Stimulated activated CD4-positive, alpha-beta T cell treated with anti-CD3 and anti-CD28 coated beads, Interleukin-15, amount 100 ng/mL, for 48 hours (primary cell): ENCODE results near the gene PRKCZ.

Experiments
- DNase-seq, 2 donors: peaks; one replicate each; pipeline ENCODE4 v3.0.0-alpha.2; 2020; ENCODE audit warnings: low read depth in 2 of 2

The PRKCZ gene

DNA sequence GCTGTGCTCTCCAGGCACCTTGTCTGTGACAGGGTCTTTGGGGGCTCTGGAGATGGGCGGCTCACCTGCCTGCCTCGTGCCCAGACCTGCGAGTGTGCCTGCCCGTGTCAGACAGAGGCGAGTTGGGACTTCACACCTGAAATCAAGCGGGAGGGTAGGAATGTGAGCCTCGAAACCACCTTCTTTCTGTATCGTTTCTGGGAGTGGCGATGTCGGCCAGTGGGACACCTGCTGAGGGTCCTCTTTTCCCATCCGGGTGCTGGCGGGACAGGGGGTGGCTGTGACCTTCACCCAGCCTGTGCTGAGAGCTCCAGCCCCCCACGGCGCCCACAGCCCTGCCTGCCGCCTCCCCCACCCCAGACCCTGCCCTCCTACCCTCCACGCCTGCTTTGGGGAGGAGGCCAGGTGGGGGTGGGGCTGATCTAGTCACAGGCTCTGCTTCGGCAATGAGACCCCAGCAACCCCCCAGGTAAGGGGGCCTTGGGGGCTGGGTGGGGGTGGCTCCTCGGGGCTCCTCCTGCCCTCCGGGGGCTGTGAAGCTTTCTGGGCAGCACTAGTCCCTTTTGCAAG, 160.0 kb downstream of the PRKCZ start:
- no peak for DNase-seq

DNA sequence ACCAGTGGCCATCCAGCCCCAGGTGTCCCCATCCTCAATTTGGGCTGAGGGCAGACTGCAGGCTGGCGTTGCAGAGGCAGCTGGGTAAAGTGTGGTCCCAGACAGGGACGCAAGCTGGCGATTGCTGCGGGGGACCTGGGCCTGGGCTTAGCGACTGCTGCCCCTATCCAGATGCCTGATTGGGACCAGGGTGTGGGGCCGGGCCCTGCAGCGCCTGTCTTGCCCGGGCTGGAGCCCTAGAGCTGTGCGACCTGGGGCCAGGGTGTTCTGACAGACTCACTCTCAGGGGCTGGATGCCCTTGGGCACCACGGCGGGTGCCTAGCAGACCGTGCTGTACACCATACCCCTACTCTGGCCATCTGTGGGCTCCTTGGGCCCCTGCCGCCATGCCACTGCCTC, 160.6 kb downstream of the PRKCZ start:
- DNase-seq, result no peak

DNA sequence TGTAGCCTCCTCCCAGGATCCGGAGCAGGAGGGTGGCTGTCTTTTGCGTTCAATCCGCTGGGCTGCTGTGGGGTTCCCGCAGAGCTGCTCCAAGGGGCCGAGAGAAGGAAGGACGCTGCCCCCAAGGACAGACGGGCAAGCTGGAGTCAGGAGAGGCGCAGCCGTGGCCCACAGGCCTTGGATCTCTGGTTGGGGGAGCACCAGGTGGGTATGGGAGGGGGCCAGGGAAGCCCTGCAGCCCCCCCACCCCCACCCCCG, 162.0 kb downstream of the PRKCZ start:
- DNase-seq, result no peak

DNA sequence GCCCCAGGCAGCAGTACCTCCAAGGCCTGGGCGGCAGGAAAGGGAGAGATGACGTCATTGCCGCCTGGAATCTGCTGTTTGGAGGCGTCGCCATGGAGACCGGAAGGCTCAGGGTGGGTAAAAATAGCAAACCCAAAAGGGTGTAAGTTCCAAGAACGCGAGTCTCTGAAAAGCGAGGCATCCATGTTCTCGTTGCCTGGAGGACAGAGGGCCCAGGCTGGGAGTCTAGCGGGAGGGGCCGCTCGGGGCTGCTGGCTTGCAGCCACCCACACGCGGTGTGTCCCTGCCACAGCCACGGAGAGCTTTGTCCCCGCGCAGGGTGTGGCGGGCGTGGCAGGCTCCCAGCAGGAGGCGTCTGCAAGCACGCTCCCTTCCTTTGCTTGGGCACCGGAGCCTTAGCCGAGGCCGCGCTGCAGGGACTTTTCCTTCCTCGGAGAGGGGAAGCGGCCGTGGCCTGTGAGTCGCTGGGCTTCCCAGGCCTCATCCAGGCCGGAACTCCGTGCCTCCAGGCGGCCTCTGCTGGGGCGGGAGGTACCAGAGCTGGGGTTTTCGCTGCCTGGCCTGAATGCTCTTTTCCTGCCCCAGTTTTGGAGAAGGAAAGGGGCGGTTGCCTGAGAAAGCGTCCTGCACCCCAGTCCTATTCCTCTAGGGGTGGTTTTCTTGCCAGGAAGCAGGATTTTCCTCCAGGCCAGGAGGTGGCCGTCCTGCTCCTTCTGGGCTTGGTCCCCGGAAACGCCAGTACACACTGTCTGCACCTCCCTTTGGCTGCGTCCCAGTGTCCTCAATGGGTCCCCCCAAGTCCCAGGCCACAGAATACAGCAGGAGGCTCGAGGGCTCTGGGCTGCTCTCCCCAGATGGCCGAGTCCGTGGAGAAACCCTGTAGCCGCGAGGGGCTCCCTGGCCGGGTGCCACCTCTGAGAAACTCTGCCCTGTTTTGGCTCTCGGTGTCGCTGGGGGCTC, 162.6 kb downstream of the PRKCZ start:
- no peak for DNase-seq

DNA sequence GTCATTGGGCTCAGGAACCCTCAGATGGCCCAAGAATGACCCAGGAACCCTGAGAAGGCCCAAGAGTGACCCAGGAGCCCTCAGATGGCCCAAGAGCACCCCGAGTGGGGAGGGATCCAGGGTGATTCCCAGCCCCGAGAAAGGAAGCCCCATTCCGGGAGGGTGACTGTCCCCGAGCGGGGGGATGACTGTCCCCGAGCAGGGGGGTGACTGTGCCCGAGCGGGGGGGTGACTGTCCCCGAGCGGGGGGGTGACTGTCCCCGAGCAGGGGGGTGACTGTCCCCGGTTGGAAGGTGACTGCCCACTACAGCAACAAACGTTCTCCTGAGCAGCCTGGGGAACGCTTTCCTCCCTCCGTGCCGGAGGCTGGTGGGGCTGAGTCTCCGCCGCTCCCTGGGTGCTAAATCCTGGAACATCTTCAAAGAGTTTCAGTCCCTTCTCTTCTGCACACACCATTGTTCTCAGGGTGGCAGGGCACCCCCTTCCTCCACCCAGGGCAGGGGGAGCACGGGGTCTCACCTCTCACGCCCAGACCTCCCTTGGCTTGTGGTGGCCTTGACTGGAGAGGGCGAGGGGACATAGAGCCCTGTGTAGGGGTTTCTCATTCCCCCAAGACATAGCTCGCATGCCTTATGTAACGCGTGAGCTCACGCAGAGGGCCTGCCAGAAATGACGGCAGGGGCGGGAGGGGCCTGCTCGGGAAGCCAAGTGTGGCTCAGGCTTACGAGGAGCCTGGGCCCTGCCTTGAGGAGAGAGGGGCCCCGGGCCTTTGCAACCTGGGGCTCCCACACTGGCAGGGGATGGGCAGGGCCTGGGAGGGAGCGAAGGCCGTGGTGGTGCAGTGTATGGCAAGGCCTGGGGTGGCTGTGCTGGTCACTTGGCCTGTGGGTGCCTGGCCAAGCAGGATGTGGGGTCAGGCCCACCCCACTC, 163.6 kb downstream of the PRKCZ start:
- DNase-seq, result no peak

DNA sequence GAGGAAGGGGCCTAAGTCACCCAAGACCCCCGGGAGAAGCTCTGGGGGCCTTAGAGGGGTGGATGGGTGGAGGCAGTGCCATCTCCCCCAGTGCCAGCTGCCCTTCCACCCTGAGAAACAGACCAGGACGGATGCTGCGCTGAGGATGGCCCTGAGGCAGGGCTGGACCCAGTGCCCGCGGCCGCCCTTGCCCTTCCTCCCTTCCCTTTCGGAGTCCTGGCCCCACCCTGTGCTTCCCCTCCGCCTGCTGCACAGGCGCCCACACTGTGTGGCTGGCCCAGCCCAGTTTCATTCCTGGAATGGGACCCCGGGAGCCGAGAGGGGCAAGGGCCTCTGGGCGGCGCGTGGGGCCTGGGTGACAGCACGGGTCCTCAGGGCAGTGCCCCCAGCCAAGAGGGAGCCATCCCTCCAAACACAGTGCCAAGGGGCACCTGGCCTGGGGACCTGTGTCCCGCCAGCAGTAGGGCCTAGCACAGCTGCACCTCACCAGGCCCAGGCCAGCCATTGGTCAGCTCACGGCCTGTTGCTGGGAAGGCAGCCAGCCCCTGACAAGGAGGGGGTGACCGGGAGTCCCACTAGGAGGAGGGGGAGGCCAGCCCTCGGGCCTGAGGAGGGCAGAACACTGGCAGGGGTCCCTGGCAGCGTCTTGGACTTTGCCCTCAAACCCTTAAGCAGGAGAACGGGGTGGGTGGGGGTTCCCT, 164.5 kb downstream of the PRKCZ start:
- DNase-seq, result no peak

DNA sequence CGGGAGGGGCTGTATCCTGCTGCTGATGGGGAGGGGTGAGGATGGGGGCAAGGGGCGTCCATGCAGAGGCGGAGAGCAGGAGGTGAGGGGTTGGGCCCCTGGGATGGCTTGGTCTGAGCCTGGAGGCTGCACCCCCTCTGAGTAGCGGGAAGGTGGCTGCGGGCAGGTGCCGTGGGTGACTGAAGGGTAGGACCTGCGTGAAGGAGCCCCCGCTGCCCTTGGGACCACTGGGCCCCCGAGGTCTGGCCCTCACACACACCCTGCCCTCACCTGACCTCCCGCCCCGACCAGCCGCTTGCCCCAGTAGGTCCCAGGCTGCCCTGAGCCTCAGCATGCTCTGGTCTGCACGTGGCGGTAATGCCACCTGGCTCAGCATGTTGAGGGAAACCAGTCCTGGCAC, 165.1 kb downstream of the PRKCZ start:
- no peak for DNase-seq

DNA sequence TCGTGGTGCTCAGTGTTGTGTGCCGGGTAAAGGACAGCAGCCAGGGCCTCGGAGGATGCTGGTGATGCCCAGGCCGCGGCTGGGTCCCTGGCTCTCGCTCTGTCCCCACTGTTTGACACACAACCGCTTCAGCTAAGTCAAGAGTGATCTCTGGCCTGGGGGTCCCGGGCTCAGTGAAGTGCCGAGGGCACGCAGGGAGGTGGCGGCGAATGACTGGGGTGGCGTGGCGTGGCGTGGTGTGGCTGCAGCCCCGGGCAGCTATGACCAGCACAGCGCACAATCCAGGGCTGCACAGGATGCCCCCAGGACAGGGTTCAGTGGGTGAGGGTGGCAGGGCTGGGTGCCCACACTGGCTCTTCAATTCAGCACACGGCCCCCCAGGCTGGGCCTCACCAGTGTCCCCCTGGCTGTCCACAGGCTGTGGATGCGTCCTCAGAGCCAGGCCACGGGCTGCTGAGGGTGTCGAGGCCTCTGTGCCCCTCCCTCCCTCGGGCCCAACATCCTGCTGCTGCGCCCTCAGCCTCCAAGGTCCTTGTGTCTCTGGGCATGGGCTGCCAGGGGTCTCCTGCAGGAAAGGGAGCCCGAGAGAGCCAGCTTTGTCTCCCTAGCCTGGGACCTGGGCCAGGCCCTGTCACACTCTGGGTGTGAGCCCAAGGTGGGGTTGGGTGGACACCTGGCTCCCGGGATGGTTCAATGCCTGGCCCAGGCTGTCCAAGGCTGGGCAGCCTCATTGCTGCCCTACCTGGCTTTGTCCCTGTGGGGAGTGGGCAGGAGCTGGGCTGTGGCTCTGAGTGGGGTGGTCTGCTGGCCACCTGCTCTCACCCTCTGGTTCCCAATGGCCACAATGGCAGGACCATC, 165.9 kb downstream of the PRKCZ start:
- no peak for DNase-seq

DNA sequence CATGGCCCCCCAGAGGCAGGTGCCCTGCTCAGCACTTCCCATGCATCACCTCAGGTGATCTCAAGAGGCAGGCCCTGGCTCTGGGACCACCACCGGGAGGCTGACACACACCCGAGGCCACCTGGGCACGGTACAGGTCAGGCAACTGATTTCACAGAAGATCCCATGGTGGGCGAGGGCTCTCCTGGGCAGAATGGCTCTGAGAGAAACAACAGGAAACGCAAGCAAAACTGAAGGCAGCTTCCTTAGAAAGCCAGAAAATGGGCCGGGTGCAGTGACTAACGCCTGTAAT, 166.5 kb downstream of the PRKCZ start:
- no peak for DNase-seq

DNA sequence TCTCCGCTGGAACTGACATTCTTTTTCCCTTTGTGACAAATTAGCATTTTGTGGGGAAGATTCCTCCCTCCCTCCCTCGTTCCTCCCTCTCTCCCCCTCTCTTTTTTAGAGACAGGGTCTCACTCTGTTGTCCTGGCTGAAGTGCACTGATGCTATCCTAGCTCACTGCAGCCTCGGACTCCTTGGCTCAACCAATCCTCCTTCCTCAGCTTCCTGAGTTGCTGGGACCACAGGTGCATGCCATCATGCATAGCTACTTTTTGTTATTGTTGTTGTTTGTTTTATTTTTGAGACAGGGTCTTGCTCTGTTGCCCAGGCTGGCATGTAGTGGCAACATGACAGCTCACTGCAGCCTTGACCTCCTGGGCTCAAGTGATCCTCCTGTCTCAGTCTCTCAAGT, 171.1 kb downstream of the PRKCZ start:
- no peak for DNase-seq

DNA sequence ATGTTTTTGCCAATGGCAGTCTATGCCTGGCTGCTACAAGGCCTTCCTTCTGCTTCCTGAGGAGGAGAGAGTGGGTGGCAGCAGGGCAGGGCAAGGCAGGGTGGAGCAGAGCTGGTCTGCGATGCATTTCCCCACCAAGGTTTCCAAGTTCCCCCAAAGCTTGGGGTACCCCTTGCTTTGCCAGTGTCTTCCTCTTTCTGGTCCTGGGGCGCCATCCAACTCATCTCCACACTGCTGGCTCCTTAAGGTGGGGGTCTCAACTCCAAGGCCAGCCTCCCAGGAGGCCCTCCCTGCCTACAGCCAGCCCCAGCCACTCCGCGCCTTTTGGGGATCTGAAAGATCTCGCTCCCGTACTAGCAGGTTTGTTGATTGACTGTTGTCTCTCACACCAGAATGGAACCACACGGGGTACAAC, 174.0 kb downstream of the PRKCZ start:
- no peak for DNase-seq

DNA sequence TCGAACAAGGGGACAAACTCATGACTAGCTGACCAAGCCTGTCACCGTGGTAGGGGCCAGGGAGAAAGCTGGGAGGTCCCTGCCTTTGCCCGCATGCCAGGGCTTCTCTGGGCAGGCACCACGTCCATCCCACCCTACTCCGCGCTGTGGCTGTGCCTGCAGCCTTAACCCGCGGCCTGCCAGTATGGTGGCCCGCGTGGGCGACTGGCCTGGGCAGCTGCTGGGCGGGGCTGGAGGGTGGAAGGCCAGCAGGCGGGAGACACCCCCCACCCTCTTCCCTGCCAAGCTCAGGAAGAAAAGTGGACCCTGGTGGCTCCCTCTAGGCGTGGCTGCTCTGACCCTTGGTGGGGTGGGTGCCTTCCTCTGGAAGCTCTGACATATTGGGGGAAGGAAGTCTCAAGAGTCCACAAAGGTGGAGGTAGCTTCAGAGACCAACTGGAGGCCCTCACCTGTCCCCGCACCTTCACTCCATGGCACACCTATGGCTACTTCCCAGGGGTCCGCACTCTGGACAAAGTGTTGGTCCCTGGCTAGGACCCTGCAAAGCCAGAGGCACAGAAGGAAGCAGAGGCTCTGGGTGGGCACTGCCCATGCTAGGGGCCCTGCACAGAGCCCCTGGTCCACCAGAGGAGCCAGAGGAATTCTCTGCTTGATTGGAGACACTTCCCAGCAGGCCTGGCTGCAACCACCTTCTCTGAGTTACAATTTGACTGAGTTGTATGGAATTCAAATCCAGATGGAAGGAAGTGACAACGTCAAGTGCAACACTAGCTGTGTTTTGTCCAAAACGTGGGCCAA, 174.6 kb downstream of the PRKCZ start:
- no peak for DNase-seq

DNA sequence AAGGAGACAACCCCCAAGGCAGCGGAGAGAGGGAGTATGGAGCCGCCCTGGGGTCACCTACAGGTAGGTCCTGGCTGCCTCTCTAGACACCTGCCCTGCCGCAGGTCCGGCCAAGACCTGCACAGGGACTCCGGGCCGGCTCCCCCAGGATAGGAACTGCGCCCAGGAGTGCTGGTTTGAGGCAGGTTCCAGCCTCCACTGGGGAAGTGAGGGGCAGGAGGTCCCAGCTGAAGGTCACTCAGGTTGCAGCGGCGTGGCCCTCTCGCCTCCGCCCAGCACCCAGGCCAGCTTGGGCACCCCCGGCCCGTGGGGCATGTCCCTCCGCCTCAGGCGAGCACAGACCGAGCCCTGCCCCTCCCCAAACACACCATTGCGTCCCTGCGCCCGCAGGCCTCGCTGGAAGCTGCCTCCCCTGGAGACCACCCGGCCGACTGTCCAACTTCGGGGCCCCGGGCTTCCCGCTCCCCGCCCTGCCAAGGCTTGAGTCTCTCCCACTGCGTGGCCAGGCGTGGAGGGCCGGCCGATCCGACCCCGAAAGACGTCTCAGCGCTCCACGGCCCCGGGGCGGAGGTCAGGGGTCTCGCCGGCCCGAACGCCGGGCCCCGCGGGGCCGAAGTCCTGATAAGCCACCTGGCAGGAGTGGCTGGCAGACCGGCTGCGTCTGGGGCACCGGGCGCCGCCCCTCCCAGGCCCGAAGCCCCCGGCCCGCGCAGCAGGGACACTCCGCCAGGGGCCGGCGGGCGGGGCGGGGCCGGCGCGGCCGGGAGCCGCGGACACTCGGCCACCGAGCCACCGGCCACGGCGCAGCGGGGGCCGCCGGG, 176.5 kb downstream of the PRKCZ start:
- no peak for DNase-seq

DNA sequence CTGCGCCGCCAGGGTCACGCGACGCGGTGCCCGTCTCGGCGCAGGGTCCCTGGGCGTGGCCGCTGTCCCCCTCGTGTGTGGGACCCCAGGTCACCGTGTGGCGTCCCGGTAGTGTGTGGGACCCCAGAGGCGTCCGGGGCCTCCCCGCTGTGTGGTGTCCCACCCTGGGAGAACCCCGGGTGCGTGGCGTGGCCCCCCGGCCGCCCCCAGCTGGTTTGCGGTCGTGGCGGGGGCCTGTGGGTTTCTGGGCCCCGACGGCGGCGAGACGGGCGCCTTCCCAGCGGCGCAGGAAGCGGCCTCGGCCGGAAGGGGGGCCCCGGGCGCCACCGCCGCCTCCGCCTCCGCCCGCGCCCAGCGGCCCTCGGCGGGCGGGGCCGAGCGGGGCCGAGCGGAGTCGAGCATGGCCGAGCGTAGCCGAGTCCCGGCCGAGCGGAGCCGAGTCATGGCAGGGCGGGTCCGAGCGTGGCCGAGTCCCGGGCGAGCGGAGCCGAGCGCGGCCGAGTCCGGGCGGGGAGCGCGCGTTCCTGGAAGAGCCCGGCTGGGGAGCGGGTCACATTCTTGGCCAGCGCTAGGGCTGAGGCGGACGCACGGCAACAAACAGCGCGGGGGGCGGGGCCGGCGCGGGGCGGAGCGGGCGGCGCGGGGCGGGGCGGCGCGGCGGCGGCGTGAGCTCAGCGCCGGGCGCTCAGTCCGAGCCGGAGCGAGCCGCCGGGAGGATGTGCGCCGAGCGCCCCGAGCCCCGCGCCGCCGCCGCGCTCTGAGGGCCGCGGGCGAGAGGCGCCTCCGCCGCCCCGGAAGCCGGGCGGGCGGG, 177.3 kb downstream of the PRKCZ start:
- peak; percentile 92 to 94 for DNase-seq

DNA sequence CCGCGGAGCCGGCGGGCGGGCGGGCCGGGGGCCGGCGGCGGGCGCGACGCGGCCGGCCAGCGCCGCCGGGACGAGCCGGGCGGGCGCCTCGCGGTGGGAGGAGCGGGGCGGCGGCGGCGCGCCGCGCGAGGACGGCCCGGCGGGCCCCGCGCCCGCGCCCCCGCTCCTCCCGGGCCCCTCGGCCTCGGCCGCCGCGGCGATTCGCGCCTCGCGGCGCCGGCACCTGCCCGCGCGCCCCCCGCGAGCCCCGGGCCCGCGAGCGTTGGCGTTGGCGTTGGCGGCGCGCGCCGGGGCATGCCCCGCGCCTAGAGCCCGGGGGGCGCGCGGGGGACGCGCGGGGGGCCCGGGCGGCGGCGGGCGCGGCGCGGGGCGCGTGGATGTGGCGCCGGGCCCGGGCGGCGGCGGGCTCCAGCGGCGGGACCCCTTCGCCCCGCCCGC, 178.0 kb downstream of the PRKCZ start, which contains the start of gene SKI:
TSS of gene SKI (plus strand) at position 163 of the 438 bp plus-strand sequence. CDS start 448 bp downstream, outside the sequence.
- no peak for DNase-seq

DNA sequence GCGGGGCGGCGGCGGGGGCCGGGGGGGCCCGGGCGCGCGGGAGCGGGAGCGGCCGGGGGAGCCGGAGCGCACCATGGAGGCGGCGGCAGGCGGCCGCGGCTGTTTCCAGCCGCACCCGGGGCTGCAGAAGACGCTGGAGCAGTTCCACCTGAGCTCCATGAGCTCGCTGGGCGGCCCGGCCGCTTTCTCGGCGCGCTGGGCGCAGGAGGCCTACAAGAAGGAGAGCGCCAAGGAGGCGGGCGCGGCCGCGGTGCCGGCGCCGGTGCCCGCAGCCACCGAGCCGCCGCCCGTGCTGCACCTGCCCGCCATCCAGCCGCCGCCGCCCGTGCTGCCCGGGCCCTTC, 178.5 kb downstream of the PRKCZ start:
- no peak for DNase-seq

DNA sequence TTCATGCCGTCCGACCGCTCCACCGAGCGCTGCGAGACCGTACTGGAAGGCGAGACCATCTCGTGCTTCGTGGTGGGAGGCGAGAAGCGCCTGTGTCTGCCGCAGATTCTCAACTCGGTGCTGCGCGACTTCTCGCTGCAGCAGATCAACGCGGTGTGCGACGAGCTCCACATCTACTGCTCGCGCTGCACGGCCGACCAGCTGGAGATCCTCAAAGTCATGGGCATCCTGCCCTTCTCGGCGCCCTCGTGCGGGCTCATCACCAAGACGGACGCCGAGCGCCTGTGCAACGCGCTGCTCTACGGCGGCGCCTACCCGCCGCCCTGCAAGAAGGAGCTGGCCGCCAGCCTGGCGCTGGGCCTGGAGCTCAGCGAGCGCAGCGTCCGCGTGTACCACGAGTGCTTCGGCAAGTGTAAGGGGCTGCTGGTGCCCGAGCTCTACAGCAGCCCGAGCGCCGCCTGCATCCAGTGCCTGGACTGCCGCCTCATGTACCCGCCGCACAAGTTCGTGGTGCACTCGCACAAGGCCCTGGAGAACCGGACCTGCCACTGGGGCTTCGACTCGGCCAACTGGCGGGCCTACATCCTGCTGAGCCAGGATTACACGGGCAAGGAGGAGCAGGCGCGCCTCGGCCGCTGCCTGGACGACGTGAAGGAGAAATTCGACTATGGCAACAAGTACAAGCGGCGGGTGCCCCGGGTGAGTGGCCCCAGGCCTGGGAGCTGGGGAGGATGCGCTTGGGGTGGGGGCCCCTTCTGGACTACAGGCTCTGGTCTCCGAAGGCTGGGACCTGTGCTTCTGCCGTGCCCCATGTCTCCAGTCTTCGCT, 179.0 kb downstream of the PRKCZ start:
- DNase-seq, result peak in 1 of 2 donors; percentile 36
